HCT116 (cell line): ENCODE results near the gene SIGMAR1. TPM values are rescaled to one million over a fixed set of nuclear protein-coding genes. Genes with fewer than 3 reads are reported as not detected.
A peak's percentile ranks its signal among the peaks of the same experiment; 100 is the strongest.

ENCODE experiments used
- ATAC-seq: fragments of 200-7000 bp; cut with Tn5 transposase; 2 replicates; pipeline ENCODE4 v1.9.1; 2020; ENCODE audit warnings: mild to moderate bottlenecking, moderate library complexity
- BruUV-seq: library from RNA; stranded (reverse); fragments of 400-500 nt; replicated peaks from 2 replicates; lab custom pipeline; 2021; lab: Mats Ljungman, UMichigan
- CTCF ChIA-PET: fragments of 300-600 bp; sonication (Branson Sonifier 250); formaldehyde crosslinking; loops from one replicate; lab custom pipeline; 2021; ENCODE audit warnings: antibody characterized with exemption; lab: Charles Lee
- POLR2A ChIA-PET: fragments of 300-600, 350-600 bp; sonication (Branson Sonifier 250); formaldehyde crosslinking; loops from one replicate; lab custom pipeline; 2021; ENCODE audit warnings: antibody characterized with exemption; lab: Charles Lee
- RAD21 ChIA-PET, 2 experiments: fragments of 300-600 bp; sonication (Branson Sonifier 250); formaldehyde crosslinking; loops; one replicate each; lab custom pipeline; 2023; ENCODE audit warnings: low total read pairs in 2 of 2; ENCODE audit not compliant: uncharacterized antibody in 2 of 2, unreplicated experiment in 2 of 2, low non-redundant PET in 1 of 2; lab: Charles Lee
- DNase-seq: peaks from one replicate; pipeline ENCODE4 v3.0.0-alpha.2; 2010; ENCODE audit warnings: low read depth, low spot score
- H2AFZ ChIP-seq: fragments of 200-600 bp; shearing (Covaris generic), sonication (generic); 2 replicates; pipeline ENCODE4 v1.6.1; 2017; ENCODE audit warnings: low read depth, mixed run types, mixed read lengths, antibody characterized with exemption, low read length; ENCODE audit not compliant: poor library complexity, severe bottlenecking
- H3K27ac ChIP-seq: 2 replicates; pipeline ENCODE4 v1.5.1; 2012; ENCODE audit warnings: low read depth, low read length
- H3K27me3 ChIP-seq: fragments of 200-600 bp; sonication (generic); 2 replicates; pipeline ENCODE4 v1.6.1; 2016; ENCODE audit warnings: mixed run types, low read length, mixed read lengths; ENCODE audit not compliant: insufficient read depth
- H3K36me3 ChIP-seq, 2 experiments: fragments of 200-500 bp in 1 of 2; fragments of 200-600 bp in 1 of 2; sonication (Bioruptor generic) in 1 of 2; sonication (generic) in 1 of 2; 2 replicates each; pipeline versions ENCODE4 v1.5.1 to v1.6.1; 2014 to 2016; ENCODE audit warnings: low read length in 2 of 2, inconsistent platforms in 1 of 2, mixed read lengths in 1 of 2, mixed run types in 1 of 2; ENCODE audit not compliant: insufficient read depth in 2 of 2, control insufficient read depth in 1 of 2
- H3K4me1 ChIP-seq, 2 experiments: fragments of 200-600 bp in 1 of 2; sonication (generic) in 1 of 2; 2 replicates each; pipeline versions ENCODE4 v1.5.1 to v1.6.1; 2012 to 2017; ENCODE audit warnings: low read length in 2 of 2, inconsistent platforms in 1 of 2, mild to moderate bottlenecking in 1 of 2, mixed read lengths in 1 of 2, mixed run types in 1 of 2, moderate library complexity in 1 of 2; ENCODE audit not compliant: insufficient read depth in 2 of 2, control insufficient read depth in 1 of 2
- H3K4me2 ChIP-seq: fragments of 200-600 bp; sonication (generic); 2 replicates; pipeline ENCODE4 v1.6.1; 2017; ENCODE audit warnings: mixed run types, low read length, mixed read lengths
- H3K4me3 ChIP-seq, 2 experiments: fragments of 200-600 bp in 1 of 2; sonication (generic) in 1 of 2; replicated peaks in 1 of 2; 2 replicates each; pipeline ENCODE4 v1.5.1; 2011 to 2016; ENCODE audit warnings: low read length in 2 of 2, control low read depth in 1 of 2, low read depth in 1 of 2, mild to moderate bottlenecking in 1 of 2, mixed read lengths in 1 of 2, mixed run types in 1 of 2
- H3K79me2 ChIP-seq: fragments of 200-600 bp; sonication (generic); 2 replicates; pipeline ENCODE4 v1.6.1; 2017; ENCODE audit warnings: mild to moderate bottlenecking, mixed run types, low read length, moderate library complexity, mixed read lengths; ENCODE audit not compliant: insufficient read depth
- H3K9ac ChIP-seq: fragments of 200-600 bp; sonication (generic); 2 replicates; pipeline ENCODE4 v1.6.1; 2016; ENCODE audit warnings: low read length, mixed read lengths
- H3K9me2 ChIP-seq: fragments of 200-600 bp; sonication (generic), shearing (Covaris generic); 2 replicates; pipeline ENCODE4 v1.6.1; 2017; ENCODE audit warnings: mixed run types, mild to moderate bottlenecking, moderate library complexity; ENCODE audit not compliant: insufficient read depth
- H3K9me3 ChIP-seq, 2 experiments: fragments of 200-500 bp in 1 of 2; fragments of 200-600 bp in 1 of 2; sonication (Bioruptor generic) in 1 of 2; sonication (generic) in 1 of 2; 2 replicates each; pipeline ENCODE4 v1.6.1; 2014 to 2017; ENCODE audit warnings: low read length in 2 of 2, mixed read lengths in 2 of 2, inconsistent platforms in 1 of 2, low read depth in 1 of 2, mild to moderate bottlenecking in 1 of 2, mixed run types in 1 of 2, moderate library complexity in 1 of 2; ENCODE audit not compliant: control insufficient read depth in 1 of 2, insufficient read depth in 1 of 2
- H4K20me1 ChIP-seq: fragments of 200-600 bp; sonication (generic), shearing (Covaris generic); 2 replicates; pipeline ENCODE4 v1.6.1; 2017; ENCODE audit warnings: mixed run types, mild to moderate bottlenecking, moderate library complexity; ENCODE audit not compliant: insufficient read depth
- EGR1 ChIP-seq: IDR thresholded peaks from 2 replicates; pipeline ENCODE4 v1.6.1; 2012; ENCODE audit warnings: low read depth
- ELF1 ChIP-seq: IDR thresholded peaks from 2 replicates; pipeline ENCODE4 v1.6.1; 2012; ENCODE audit warnings: low read depth, borderline replicate concordance
- EZH2 ChIP-seq: fragments of 200-600 bp; sonication (generic); IDR thresholded peaks from 2 replicates; pipeline ENCODE4 v1.6.1; 2017; ENCODE audit warnings: antibody characterized with exemption, mixed run types
- FOSL1 ChIP-seq: IDR thresholded peaks from 2 replicates; pipeline ENCODE4 v1.6.1; 2012; ENCODE audit warnings: low read depth
- MAX ChIP-seq: IDR thresholded peaks from 2 replicates; pipeline ENCODE4 v1.6.1; 2012
- RAD21 ChIP-seq: IDR thresholded peaks from 2 replicates; pipeline ENCODE4 v1.6.1; 2012; ENCODE audit warnings: low read depth, mild to moderate bottlenecking
- SIN3A ChIP-seq: IDR thresholded peaks from 2 replicates; pipeline ENCODE4 v1.6.1; 2012; ENCODE audit warnings: low read depth
- SP1 ChIP-seq: IDR thresholded peaks from 2 replicates; pipeline ENCODE4 v1.6.1; 2012; ENCODE audit warnings: low read depth
- TCF7L2 ChIP-seq: IDR thresholded peaks from 2 replicates; pipeline ENCODE4 v1.7.0; 2011; ENCODE audit warnings: borderline replicate concordance, inconsistent platforms; ENCODE audit not compliant: insufficient read depth, insufficient read length; ENCODE audit errors: extremely low read depth
- YY1 ChIP-seq: IDR thresholded peaks from 2 replicates; pipeline ENCODE4 v1.6.1; 2011; ENCODE audit warnings: low read length, low read depth, moderate library complexity, mild to moderate bottlenecking; ENCODE audit not compliant: insufficient replicate concordance; ENCODE audit errors: extremely low read depth
- ZFX ChIP-seq: fragments of 450-650 bp; IDR thresholded peaks from 2 replicates; pipeline ENCODE4 v1.6.1; 2017
- intact Hi-C: fragments of 100-400 bp; cut with micrococcal nuclease; formaldehyde crosslinking; loops from 2 replicates; pipeline ENCODE4 v1.10.0; 2022
- total RNA-seq: library from RNA; stranded (reverse); gene quantifications from one replicate; pipeline ENCODE4 v1.2.1, GENCODE V29; 2021; ENCODE audit not compliant: unreplicated experiment
- TF ChIP-seq, protein P1 (sequence below): IDR thresholded peaks from 2 replicates; pipeline ENCODE4 v1.6.1; 2011; ENCODE audit warnings: mild to moderate bottlenecking, low read length, moderate library complexity; ENCODE audit not compliant: insufficient replicate concordance; ENCODE audit errors: extremely low read depth

SIGMAR1 gene
- total RNA-seq, 1 experiment from 2014 or later, result 109 TPM

DNA sequence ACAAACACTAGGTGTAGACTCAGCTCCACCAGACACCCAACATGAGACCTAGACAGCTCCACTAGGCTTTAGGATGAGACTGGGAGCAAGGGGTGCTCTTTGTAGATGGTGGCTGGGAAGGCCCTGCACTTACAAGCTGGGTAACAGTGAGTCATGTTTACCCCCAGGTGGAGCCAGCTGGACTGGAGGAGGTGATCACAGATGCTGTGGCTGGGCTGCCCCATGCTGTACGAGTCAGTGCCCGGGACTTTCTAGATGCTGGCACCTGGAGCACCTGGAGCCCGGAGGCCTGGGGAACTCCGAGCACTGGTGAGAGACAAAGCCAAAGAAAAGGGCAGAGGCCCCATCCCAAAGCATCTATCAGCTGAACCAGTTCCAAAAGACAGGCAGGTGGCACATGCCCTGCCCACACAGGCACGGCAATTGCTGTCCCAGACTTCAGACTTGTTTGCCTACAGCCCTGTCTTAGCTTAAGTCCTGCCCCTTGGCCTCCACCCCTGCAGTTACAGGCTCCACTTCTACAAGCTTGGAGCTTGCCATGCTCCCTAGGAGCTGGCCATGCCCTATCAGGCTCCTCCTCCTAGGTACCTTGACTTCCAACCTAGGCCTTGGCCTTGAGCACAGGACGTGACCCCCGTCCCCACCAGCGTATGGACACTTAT is 22.1 kb upstream of the SIGMAR1 start:
- Histone ChIP-seq H2AFZ (no peak overlapping the region), H3K4me2 (peak overlapping the region; percentile 5; the same call in 1 of the 2 replicates), H3K4me3 (no peak overlapping the region), H4K20me1 (no peaks in the 10 kb centered on the region), H3K27me3 (no peaks in the 10 kb centered on the region), H3K9ac (no peak overlapping the region), H3K9me3 (no peaks in the 10 kb centered on the region), H3K9me2 (no peaks in the 10 kb centered on the region), H3K27ac (no peak overlapping the region), H3K4me1 (peaks cover 9 to 23% of the 10 kb centered on the region in 2 experiments), H3K36me3 (no peaks in the 10 kb centered on the region), H3K79me2 (no peaks in the 10 kb centered on the region)
- CTCF ChIA-PET, result no interaction called here
- RAD21 ChIA-PET, result no interaction called here
- ATAC-seq (peak; percentile 18; the same call in 1 of the 2 replicates), DNase-seq (no peak)
- no TSS peak for BruUV-seq
- TF ChIP-seq SIN3A, result no peak
- TF ChIP-seq FOSL1, result no peak
- TF ChIP-seq ELF1, result no peak
- no peak for TF ChIP-seq RAD21
- TF ChIP-seq TCF7L2, result no peak
- TF ChIP-seq, protein P1, sequence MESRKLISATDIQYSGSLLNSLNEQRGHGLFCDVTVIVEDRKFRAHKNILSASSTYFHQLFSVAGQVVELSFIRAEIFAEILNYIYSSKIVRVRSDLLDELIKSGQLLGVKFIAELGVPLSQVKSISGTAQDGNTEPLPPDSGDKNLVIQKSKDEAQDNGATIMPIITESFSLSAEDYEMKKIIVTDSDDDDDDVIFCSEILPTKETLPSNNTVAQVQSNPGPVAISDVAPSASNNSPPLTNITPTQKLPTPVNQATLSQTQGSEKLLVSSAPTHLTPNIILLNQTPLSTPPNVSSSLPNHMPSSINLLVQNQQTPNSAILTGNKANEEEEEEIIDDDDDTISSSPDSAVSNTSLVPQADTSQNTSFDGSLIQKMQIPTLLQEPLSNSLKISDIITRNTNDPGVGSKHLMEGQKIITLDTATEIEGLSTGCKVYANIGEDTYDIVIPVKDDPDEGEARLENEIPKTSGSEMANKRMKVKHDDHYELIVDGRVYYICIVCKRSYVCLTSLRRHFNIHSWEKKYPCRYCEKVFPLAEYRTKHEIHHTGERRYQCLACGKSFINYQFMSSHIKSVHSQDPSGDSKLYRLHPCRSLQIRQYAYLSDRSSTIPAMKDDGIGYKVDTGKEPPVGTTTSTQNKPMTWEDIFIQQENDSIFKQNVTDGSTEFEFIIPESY, result no peak
- no peak for TF ChIP-seq MAX
- TF ChIP-seq EZH2, result no peak
- no peak for TF ChIP-seq ZFX
- no peak for TF ChIP-seq YY1
- no peak for TF ChIP-seq SP1
- no peak for TF ChIP-seq EGR1
- POLR2A ChIA-PET, result no interaction called here
- intact Hi-C loops, result no loop called here
